ENCODE measurements around the gene TRIM31. TPM values are rescaled to one million over a fixed set of nuclear protein-coding genes. Genes with fewer than 3 reads are reported as not detected.

The TRIM31 gene
- total RNA-seq, 2 donors from 2014 or later = 0.32 TPM; not detected in 1

- peak overlapping the region; percentile 77 to 88 for H3K27ac ChIP-seq
- TF ChIP-seq CTCF (IDR thresholded peaks at IDR 0.05) = peak; percentile 22 to 73 (median 58)
- no peak for TF ChIP-seq POLR2A (IDR thresholded peaks at IDR 0.05)
- TF ChIP-seq POLR2AphosphoS5 (IDR thresholded peaks at IDR 0.05) = peak; percentile 97
- DNase-seq (ENCODE audit: low spot score) = peak; percentile 93
- WGBS = 19% methylated on average over 22 of the region's 22 CpGs
- peak overlapping the region; percentile 55 to 57 for H3K4me3 ChIP-seq
- H3K4me1 ChIP-seq (replicated peaks) = no peaks in the 10 kb centered on the region
- intact Hi-C loops (cut with DNase I) = no loop called here
- no peaks in the 10 kb centered on the region for H3K36me3 ChIP-seq
- no peaks in the 10 kb centered on the region for H3K9me3 ChIP-seq
- H3K27me3 ChIP-seq (replicated peaks; ENCODE audit: insufficient read depth) = no peaks in the 10 kb centered on the region
These were observed 36.8 kb downstream of the TRIM31 start for GRCh38 chr6:30075790-30076732.

GRCh38 chr6:30075094-30075789 is 37.6 kb downstream of the TRIM31 start, which contains the start of gene RNF39:
TSS of gene RNF39 (minus strand) at chr6:30075769. CDS start at chr6:30075585, 184 bp downstream.
- no peaks in the 10 kb centered on the region for H3K4me1 ChIP-seq (replicated peaks)
- under 1% methylated on average over 55 of the region's 64 CpGs for WGBS
- no peaks in the 10 kb centered on the region for H3K27me3 ChIP-seq (replicated peaks; ENCODE audit: insufficient read depth)
- intact Hi-C loops (cut with DNase I) = no loop called here
- no peaks in the 10 kb centered on the region for H3K36me3 ChIP-seq
- peak; percentile 13 for DNase-seq (ENCODE audit: low spot score)
- H3K4me3 ChIP-seq = peak within 1 kb of the TSS; percentile 55 to 57
- no peaks in the 10 kb centered on the region for H3K9me3 ChIP-seq
- H3K27ac ChIP-seq = peak within 1 kb of the TSS; percentile 77 to 88
- TF ChIP-seq CTCF (IDR thresholded peaks at IDR 0.05) (no peak), POLR2A (IDR thresholded peaks at IDR 0.05) (peak; percentile 85), POLR2AphosphoS5 (IDR thresholded peaks at IDR 0.05) (no peak)

GRCh38 chr6:30074331-30075093 is 38.4 kb downstream of the TRIM31 start:
- DNase-seq (ENCODE audit: low spot score) = peak; percentile 41
- H3K36me3 ChIP-seq = no peaks in the 10 kb centered on the region
- no peaks in the 10 kb centered on the region for H3K4me1 ChIP-seq (replicated peaks)
- no peaks in the 10 kb centered on the region for H3K27me3 ChIP-seq (replicated peaks; ENCODE audit: insufficient read depth)
- no peaks in the 10 kb centered on the region for H3K9me3 ChIP-seq
- peak in 1 of 4 experiments; percentile 8 for TF ChIP-seq CTCF (IDR thresholded peaks at IDR 0.05)
- peak; percentile 20 for TF ChIP-seq POLR2A (IDR thresholded peaks at IDR 0.05)
- peak; percentile 17 for TF ChIP-seq POLR2AphosphoS5 (IDR thresholded peaks at IDR 0.05)
- peak overlapping the region; percentile 55 to 57 for H3K4me3 ChIP-seq
- peak overlapping the region; percentile 77 to 88 for H3K27ac ChIP-seq
- intact Hi-C loops (cut with DNase I) = no loop called here
- WGBS = 3% methylated on average over 37 of the region's 37 CpGs

- Histone ChIP-seq H3K4me3 (peak overlapping the region; percentile 55 to 57), H3K4me1 (replicated peaks) (no peaks in the 10 kb centered on the region), H3K27me3 (replicated peaks; ENCODE audit: insufficient read depth) (no peaks in the 10 kb centered on the region), H3K36me3 (no peaks in the 10 kb centered on the region), H3K9me3 (no peaks in the 10 kb centered on the region), H3K27ac (peak overlapping the region; percentile 77 to 88)
- peak; percentile 36 for DNase-seq (ENCODE audit: low spot score)
- intact Hi-C loops (cut with DNase I) = no loop called here
- WGBS = 30% methylated on average over 7 of the region's 7 CpGs
- TF ChIP-seq POLR2AphosphoS5 (IDR thresholded peaks at IDR 0.05) (no peak), CTCF (IDR thresholded peaks at IDR 0.05) (no peak), POLR2A (IDR thresholded peaks at IDR 0.05) (no peak)
These were observed 39.2 kb downstream of the TRIM31 start for GRCh38 chr6:30073489-30074235.

Data from prostate gland (tissue), 2 donors.